ENCODE data around the gene ABLIM3.

- TF ChIP-seq CTCF (IDR thresholded peaks at IDR 0.05 in 2 of 3, conservative IDR thresholded peaks at IDR 0.05 in 1 of 3; ENCODE audit: control insufficient read depth in 2 of 3, extremely low read depth in 1 of 3, insufficient read depth in 1 of 3, low read depth in 3 of 3, low read length in 3 of 3), result no peak
- no peak for TF ChIP-seq REST (IDR thresholded peaks at IDR 0.05; ENCODE audit: low read depth, low read length)
- TF ChIP-seq SPI1 (IDR thresholded peaks at IDR 0.05; ENCODE audit: borderline replicate concordance, insufficient read depth, low read depth, low read length), result no peak
- no peak for TF ChIP-seq POLR2AphosphoS2 (IDR thresholded peaks at IDR 0.05; ENCODE audit: low read depth, low read length)
- no peak for TF ChIP-seq HDAC6 (IDR thresholded peaks at IDR 0.05; ENCODE audit: unreplicated experiment)
- TF ChIP-seq ZSCAN29 (IDR thresholded peaks at IDR 0.05), result no peak
- TF ChIP-seq EZH2 (IDR thresholded peaks at IDR 0.05; ENCODE audit: borderline replicate concordance, control insufficient read depth, low read depth, low read length), result no peak
- no peak for TF ChIP-seq IKZF1 (conservative IDR thresholded peaks at IDR 0.05)
- TF ChIP-seq NFYB (IDR thresholded peaks at IDR 0.05; ENCODE audit: insufficient read depth, low read depth, low read length), result no peak
- TF ChIP-seq ZNF24 (IDR thresholded peaks at IDR 0.05), result no peak
- TF ChIP-seq NR2C1 (IDR thresholded peaks at IDR 0.05), result no peak
- TF ChIP-seq USF1 (IDR thresholded peaks at IDR 0.05; ENCODE audit: borderline replicate concordance, extremely low read length, insufficient read depth, low read depth, low read length), result no peak
- no peak for TF ChIP-seq PBX3 (IDR thresholded peaks at IDR 0.05; ENCODE audit: insufficient replicate concordance, low read depth, low read length)
Measured at GRCh38 chr5:149261246-149261645, 120.0 kb downstream of the ABLIM3 start.
